Measurements from ENCODE around the gene FGR.

GRCh38 chr1:27603681-27604578 is 31.1 kb downstream of the FGR start, which contains the start of gene AHDC1:
- TF ChIP-seq GATA2 (IDR thresholded peaks at IDR 0.05; ENCODE audit: low read depth, low read length) (no peak), GATA3 (IDR thresholded peaks at IDR 0.05; ENCODE audit: low read depth, low read length) (no peak)

All from SH-SY5Y (cell line).